Spleen (tissue), 11 donors: ENCODE results near the gene PHOSPHO1. TPM values are rescaled to one million over a fixed set of nuclear protein-coding genes. Genes with fewer than 3 reads are reported as not detected.

Experiments
- DNase-seq: peaks from one replicate; pipeline ENCODE4 v3.0.0-alpha.2; 2020
- H3K27ac ChIP-seq, 8 donors: fragments of 200-600 bp; sonication (generic) in 7 of 8; 1 replicate in 4 of 8; 2 replicates in 4 of 8; pipeline versions ENCODE4 v1.5.0 to v1.8.0; 2016 to 2021; ENCODE audit warnings: inconsistent platforms in 4 of 8, mild to moderate bottlenecking in 4 of 8, moderate library complexity in 1 of 8
- H3K27me3 ChIP-seq, 7 donors: fragments of 200-600 bp; sonication (generic) in 6 of 7; replicated peaks in 1 of 7; 1 replicate in 4 of 7; 2 replicates in 3 of 7; pipeline versions ENCODE4 v1.5.0 to v1.8.0; 2016 to 2021; ENCODE audit warnings: inconsistent platforms in 3 of 7, mild to moderate bottlenecking in 1 of 7
- H3K36me3 ChIP-seq, 6 donors: fragments of 200-600 bp; sonication (generic) in 5 of 6; 1 replicate in 4 of 6; 2 replicates in 2 of 6; pipeline versions ENCODE4 v1.5.0 to v1.8.0; 2016 to 2021; ENCODE audit warnings: inconsistent platforms in 2 of 6
- H3K4me1 ChIP-seq, 6 donors: fragments of 200-600 bp; sonication (generic) in 5 of 6; 1 replicate in 3 of 6; 2 replicates in 3 of 6; pipeline versions ENCODE4 v1.5.0 to v1.8.0; 2016 to 2021; ENCODE audit warnings: inconsistent platforms in 3 of 6
- H3K4me3 ChIP-seq, 8 donors: fragments of 200-600 bp; sonication (generic) in 7 of 8; 1 replicate in 4 of 8; 2 replicates in 4 of 8; pipeline versions ENCODE4 v1.5.0 to v1.8.0; 2016 to 2021; ENCODE audit warnings: inconsistent platforms in 4 of 8, mild to moderate bottlenecking in 4 of 8, moderate library complexity in 2 of 8
- H3K9me3 ChIP-seq, 8 donors: fragments of 200-600 bp; sonication (generic) in 7 of 8; 1 replicate in 4 of 8; 2 replicates in 4 of 8; pipeline versions ENCODE4 v1.5.0 to v1.8.0; 2016 to 2021; ENCODE audit warnings: inconsistent platforms in 4 of 8
- CTCF ChIP-seq, 11 experiments: fragments of 200-600 bp in 7 of 11; fragments of 450-650 bp in 4 of 11; sonication (generic) in 4 of 11; IDR thresholded peaks in 8 of 11; conservative IDR thresholded peaks in 3 of 11; 1 replicate in 7 of 11; 2 replicates in 4 of 11; pipeline versions ENCODE4 v1.4.0 to v1.8.0; 2016 to 2021; ENCODE audit warnings: antibody characterized with exemption in 11 of 11, inconsistent platforms in 4 of 11, mild to moderate bottlenecking in 1 of 11
- POLR2A ChIP-seq, 3 donors: fragments of 450-650 bp; IDR thresholded peaks; one replicate each; pipeline ENCODE4 v1.5.1; 2017; ENCODE audit warnings: antibody characterized with exemption in 3 of 3, mild to moderate bottlenecking in 1 of 3
- POLR2AphosphoS5 ChIP-seq, 3 donors: sonication (generic); formaldehyde crosslinking; IDR thresholded peaks; one replicate each; pipeline ENCODE4 v1.5.1; 2017; ENCODE audit warnings: antibody characterized with exemption in 3 of 3
- whole genome bisulfite sequencing, 5 donors: extraction: QIAGEN DNeasy Blood & Tissue Kit in 3 of 5; methylation state at CpG; one replicate each; pipeline versions ENCODE4 v1.1.5 to v1.1.7; 2013 to 2018; 5-methylcytosine and 5-hydroxymethylcytosine counted together
- intact Hi-C: fragments of 100-400 bp; cut with DNase I; formaldehyde crosslinking; loops from one replicate; pipeline ENCODE4 v1.15.0; 2023; ENCODE audit warnings: low total_unique reads
- polyA plus RNA-seq, 3 donors: library from polyadenylated mRNA; stranded (reverse); fragments of 200-250 nt; gene quantifications; one replicate each; pipeline ENCODE4 v1.2.1, GENCODE V29; 2013
- total RNA-seq, 7 donors: library from RNA; depleted of rRNA in 3 of 7; stranded (reverse); fragments of >200 nt in 3 of 7; fragmentation: NEBNext Ultra II Directional in 4 of 7; extraction: Animal tissue kit (Norgen Biotek cat#: 25700) in 4 of 7; gene quantifications; one replicate each; pipeline versions ENCODE4 v1.1.0 to v1.2.1, GENCODE V29; 2016 to 2021
- donor health status: healthy with polysubstance abuse.
- donor health status: DM: no; HTN: no; CAD: no; lungs with moderate emphysema.
- donor health status: DM: no; HTN: no; CAD: no.
- donor health status: Bipolar disorder and iron deficiency.
- donor health status: healthy.
- donor health status: DM: no; HTN: no; CAD: no.
- donor health status: DM: yes; HTN: yes; CAD: no.

Gene PHOSPHO1
- total and polyA plus RNA-seq, 10 donors: 0.80 to 12.2 (median 3.9) TPM

GRCh38 chr17:49249292-49249794 lies 18.8 kb upstream of the PHOSPHO1 start:
- WGBS, 5 donors: 47 to 82% (median 62%) methylated on average over 7 to 10 of the region's 10 CpGs
- TF ChIP-seq POLR2A (IDR thresholded peaks at IDR 0.05) (no peak), CTCF (IDR thresholded peaks at IDR 0.05 in 8 of 11, conservative IDR thresholded peaks at IDR 0.05 in 3 of 11) (no peak), POLR2AphosphoS5 (IDR thresholded peaks at IDR 0.05) (no peak)
- no peak for DNase-seq

GRCh38 chr17:49247944-49248343 lies 17.4 kb upstream of the PHOSPHO1 start:
- intact Hi-C loops: no loop called here
- H3K36me3 ChIP-seq: no peaks in the 10 kb centered on the region
- no peaks in the 10 kb centered on the region for H3K9me3 ChIP-seq
- no peak for DNase-seq
- WGBS, 5 donors: 88 to 96% (median 92%) methylated on average over 7 of the region's 7 CpGs
- no peak overlapping the region for H3K4me3 ChIP-seq
- H3K27ac ChIP-seq: no peak overlapping the region
- peaks cover 0 to 33% (median 0%) of the 10 kb centered on the region in 7 donors for H3K27me3 ChIP-seq
- peaks cover 0 to 27% (median 0%) of the 10 kb centered on the region in 6 donors for H3K4me1 ChIP-seq
- TF ChIP-seq POLR2AphosphoS5 (IDR thresholded peaks at IDR 0.05) (no peak), POLR2A (IDR thresholded peaks at IDR 0.05) (no peak), CTCF (IDR thresholded peaks at IDR 0.05 in 8 of 11, conservative IDR thresholded peaks at IDR 0.05 in 3 of 11) (no peak)

More at GRCh38 chr17:49249292-49249794, 18.8 kb upstream of the PHOSPHO1 start:
- H3K27ac ChIP-seq: no peak overlapping the region
- no peaks in the 10 kb centered on the region for H3K9me3 ChIP-seq
- H3K4me3 ChIP-seq: no peak overlapping the region
- H3K36me3 ChIP-seq: no peaks in the 10 kb centered on the region
- intact Hi-C loops: no loop called here
- peaks cover 0 to 33% (median 0%) of the 10 kb centered on the region in 7 donors for H3K27me3 ChIP-seq
- peaks cover 0 to 30% (median 0%) of the 10 kb centered on the region in 6 donors for H3K4me1 ChIP-seq

GRCh38 chr17:49244839-49245238 lies 14.3 kb upstream of the PHOSPHO1 start:
- Histone ChIP-seq H3K9me3 (no peaks in the 10 kb centered on the region), H3K4me3 (no peak overlapping the region), H3K27me3 (peaks cover 0 to 30% (median 0%) of the 10 kb centered on the region in 7 donors), H3K27ac (no peak overlapping the region), H3K36me3 (no peaks in the 10 kb centered on the region), H3K4me1 (peaks cover 0 to 4% (median 0%) of the 10 kb centered on the region in 6 donors)
- DNase-seq: no peak
- TF ChIP-seq CTCF (IDR thresholded peaks at IDR 0.05 in 8 of 11, conservative IDR thresholded peaks at IDR 0.05 in 3 of 11): no peak
- no peak for TF ChIP-seq POLR2A (IDR thresholded peaks at IDR 0.05)
- TF ChIP-seq POLR2AphosphoS5 (IDR thresholded peaks at IDR 0.05): no peak
- whole genome bisulfite sequencing, 5 donors: 76 to 96% (median 89%) methylated on average over 4 of the region's 4 CpGs
- intact Hi-C loops: no loop called here

- H3K4me3 ChIP-seq: no peak overlapping the region
- H3K9me3 ChIP-seq: no peaks in the 10 kb centered on the region
- WGBS, 5 donors: 73 to 90% (median 84%) methylated on average over 5 of the region's 5 CpGs
- peaks cover 0 to 15% (median 0%) of the 10 kb centered on the region in 7 donors for H3K27me3 ChIP-seq
- no peaks in the 10 kb centered on the region for H3K36me3 ChIP-seq
- intact Hi-C loops: no loop called here
- TF ChIP-seq POLR2AphosphoS5 (IDR thresholded peaks at IDR 0.05) (no peak), POLR2A (IDR thresholded peaks at IDR 0.05) (no peak), CTCF (IDR thresholded peaks at IDR 0.05 in 8 of 11, conservative IDR thresholded peaks at IDR 0.05 in 3 of 11) (no peak)
- H3K27ac ChIP-seq: no peak overlapping the region
- no peaks in the 10 kb centered on the region for H3K4me1 ChIP-seq
- DNase-seq: no peak
These were observed 12.2 kb upstream of the PHOSPHO1 start for GRCh38 chr17:49242813-49243212.
